HepG2 (cell line): ENCODE data around the gene CXXC5. TPM values are rescaled to one million over a fixed set of nuclear protein-coding genes. Genes with fewer than 3 reads are reported as not detected.

Source experiments
- BHLHE40 ChIP-seq: IDR thresholded peaks from 2 replicates; pipeline ENCODE4 v1.6.1; 2011; ENCODE audit warnings: low read length, improper control_type of control experiment
- CAMTA2 ChIP-seq: sonication (generic); formaldehyde crosslinking; IDR thresholded peaks from 2 replicates; pipeline ENCODE4 v1.4.0; 2020; ENCODE audit warnings: mild to moderate bottlenecking, missing genetic modification reagents, borderline replicate concordance
- ETV5 ChIP-seq: IDR thresholded peaks from 2 replicates; pipeline ENCODE4 v1.6.1; 2018; ENCODE audit warnings: missing biosample characterization, missing genetic modification reagents, inconsistent platforms, borderline replicate concordance
- HNRNPK ChIP-seq: fragments of 200-400 bp; formaldehyde crosslinking; IDR thresholded peaks from 2 replicates; pipeline ENCODE4 v1.6.1; 2018; ENCODE audit warnings: low read length, low read depth, moderate library complexity, mild to moderate bottlenecking; ENCODE audit not compliant: poor library complexity, severe bottlenecking
- MEIS1 ChIP-seq: sonication (generic); formaldehyde crosslinking; IDR thresholded peaks from 2 replicates; pipeline ENCODE4 v1.9.0; 2021; ENCODE audit warnings: mild to moderate bottlenecking, missing genetic modification reagents, moderate library complexity, borderline replicate concordance
- NCOA5 ChIP-seq: sonication (generic); formaldehyde crosslinking; IDR thresholded peaks from 2 replicates; pipeline ENCODE4 v1.4.0; 2020; ENCODE audit warnings: missing genetic modification reagents
- PHF20 ChIP-seq: sonication (generic); formaldehyde crosslinking; IDR thresholded peaks from 2 replicates; pipeline ENCODE4 v1.5.0; 2020; ENCODE audit warnings: mild to moderate bottlenecking, missing genetic modification reagents
- SIN3A ChIP-seq: IDR thresholded peaks from 2 replicates; pipeline ENCODE4 v1.6.1; 2011; ENCODE audit warnings: low read depth, mild to moderate bottlenecking, control low read depth, low read length, borderline replicate concordance
- SMC3 ChIP-seq: IDR thresholded peaks from 2 replicates; pipeline ENCODE4 v1.6.1; 2011; ENCODE audit warnings: low read length, improper control_type of control experiment
- TCF7 ChIP-seq: sonication (generic); IDR thresholded peaks from 2 replicates; pipeline ENCODE4 v1.6.1; 2016; ENCODE audit warnings: antibody characterized with exemption, low read depth
- THAP11 ChIP-seq: IDR thresholded peaks from 2 replicates; pipeline ENCODE4 v1.6.1; 2016; ENCODE audit warnings: missing biosample characterization, missing genetic modification reagents
- WIZ ChIP-seq: sonication (generic); formaldehyde crosslinking; IDR thresholded peaks from 2 replicates; pipeline ENCODE4 v1.5.1; 2020; ENCODE audit warnings: mild to moderate bottlenecking, missing genetic modification reagents
- ZFX ChIP-seq: sonication (generic); formaldehyde crosslinking; IDR thresholded peaks from 2 replicates; pipeline ENCODE4 v1.4.0; 2020; ENCODE audit warnings: mild to moderate bottlenecking, low read depth, missing genetic modification reagents, moderate library complexity
- ZNF263 ChIP-seq: sonication (generic); formaldehyde crosslinking; IDR thresholded peaks from 2 replicates; pipeline ENCODE4 v1.4.0; 2020; ENCODE audit warnings: missing genetic modification reagents
- ZNF570 ChIP-seq: sonication (generic); formaldehyde crosslinking; IDR thresholded peaks from 2 replicates; pipeline ENCODE4 v1.4.0; 2020; ENCODE audit warnings: mild to moderate bottlenecking, missing genetic modification reagents, borderline replicate concordance
- polyA plus RNA-seq, 8 experiments: library from polyadenylated mRNA; depleted of rRNA in 3 of 8; stranded (reverse) in 7 of 8; unstranded in 1 of 8; fragments of >200 nt; fragmentation: Illumina TruSeq in 4 of 8; extraction: Trizol in 4 of 8; gene quantifications; 2 replicates each; pipeline versions ENCODE4 v1.2.1 to v1.2.3, GENCODE V29; 2011 to 2016; ENCODE audit warnings: low read depth in 4 of 8, missing spikeins in 1 of 8, mixed read lengths in 1 of 8; ENCODE audit not compliant: insufficient read depth in 1 of 8
- total RNA-seq, 5 experiments: library from RNA; depleted of rRNA; stranded (reverse); fragments of >200 nt; fragmentation: Illumina TruSeq; extraction: Trizol; gene quantifications; 2 replicates each; pipeline ENCODE4 v1.2.3, GENCODE V29; 2016; ENCODE audit warnings: low read depth in 1 of 5
- TF ChIP-seq, protein P1 (sequence below): sonication (generic); formaldehyde crosslinking; IDR thresholded peaks from 2 replicates; pipeline ENCODE4 v1.5.1; 2020; ENCODE audit warnings: missing genetic modification reagents, mild to moderate bottlenecking, borderline replicate concordance
- TF ChIP-seq, protein P2 (sequence below): sonication (generic); formaldehyde crosslinking; IDR thresholded peaks from 2 replicates; pipeline ENCODE4 v1.4.0; 2020; ENCODE audit warnings: missing genetic modification reagents
- TF ChIP-seq, protein P3 (sequence below): sonication (generic); formaldehyde crosslinking; IDR thresholded peaks from 2 replicates; pipeline ENCODE4 v1.5.0; 2020; ENCODE audit warnings: mild to moderate bottlenecking, missing genetic modification reagents, borderline replicate concordance
- TF ChIP-seq, protein P4 (sequence below): sonication (generic); formaldehyde crosslinking; IDR thresholded peaks from 2 replicates; pipeline ENCODE4 v1.5.1; 2020; ENCODE audit warnings: missing genetic modification reagents, mild to moderate bottlenecking, borderline replicate concordance

Gene CXXC5
- total and polyA plus RNA-seq, 2 of the 13 experiments (the other 11 are each of a cell fraction or from before 2014, with no cell fraction given), result 32.3 to 33.0 TPM

DNA sequence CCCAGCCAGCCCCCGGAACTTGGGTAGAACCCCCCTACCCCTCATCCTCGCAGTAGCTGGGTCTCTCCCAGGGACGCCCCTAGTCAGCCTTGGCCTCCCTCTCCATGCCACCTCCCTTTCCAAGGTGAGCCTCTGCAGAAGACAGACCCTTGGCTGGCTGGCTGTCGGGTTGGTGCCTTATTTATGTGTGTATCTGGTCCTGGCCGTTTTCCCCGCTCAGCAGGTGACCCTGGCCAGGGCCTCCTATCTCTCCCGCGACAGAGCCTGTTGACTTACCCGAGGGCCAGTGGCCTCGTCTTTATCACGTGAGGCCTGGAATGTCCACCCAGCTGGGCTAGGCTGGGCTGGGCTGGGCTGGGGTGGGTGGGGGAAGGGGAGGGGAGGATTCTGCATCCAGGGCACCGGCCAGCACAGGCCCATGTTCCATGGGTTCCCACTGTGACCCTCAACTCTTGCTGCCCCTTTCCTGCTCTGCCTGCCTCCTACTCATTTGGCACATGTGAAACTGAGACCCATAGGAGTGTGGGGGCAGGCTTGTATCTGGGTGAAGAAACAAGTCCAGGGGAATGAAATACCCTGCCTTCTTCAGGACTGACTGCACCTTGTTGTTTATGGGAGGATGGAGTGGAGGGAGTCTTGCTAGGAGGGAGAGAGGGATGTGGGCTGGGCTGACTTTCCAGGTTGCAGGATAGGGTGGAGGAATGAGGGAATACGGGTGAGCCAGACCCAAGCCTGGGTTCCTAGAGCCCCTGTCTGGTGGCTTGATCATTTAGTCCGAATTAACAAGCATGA, 3.1 kb downstream of the CXXC5 start (continued):
- TF ChIP-seq SIN3A, result no peak
- peak; percentile 29; the same call in 1 of the 2 replicates for TF ChIP-seq THAP11
- TF ChIP-seq BHLHE40, result peak; percentile 97
- TF ChIP-seq MEIS1 (CRISPR knock-in tag), result no peak
- peak; percentile 27; the same call in 1 of the 2 replicates for TF ChIP-seq TCF7
- TF ChIP-seq PHF20, result no peak
- TF ChIP-seq, protein P1, sequence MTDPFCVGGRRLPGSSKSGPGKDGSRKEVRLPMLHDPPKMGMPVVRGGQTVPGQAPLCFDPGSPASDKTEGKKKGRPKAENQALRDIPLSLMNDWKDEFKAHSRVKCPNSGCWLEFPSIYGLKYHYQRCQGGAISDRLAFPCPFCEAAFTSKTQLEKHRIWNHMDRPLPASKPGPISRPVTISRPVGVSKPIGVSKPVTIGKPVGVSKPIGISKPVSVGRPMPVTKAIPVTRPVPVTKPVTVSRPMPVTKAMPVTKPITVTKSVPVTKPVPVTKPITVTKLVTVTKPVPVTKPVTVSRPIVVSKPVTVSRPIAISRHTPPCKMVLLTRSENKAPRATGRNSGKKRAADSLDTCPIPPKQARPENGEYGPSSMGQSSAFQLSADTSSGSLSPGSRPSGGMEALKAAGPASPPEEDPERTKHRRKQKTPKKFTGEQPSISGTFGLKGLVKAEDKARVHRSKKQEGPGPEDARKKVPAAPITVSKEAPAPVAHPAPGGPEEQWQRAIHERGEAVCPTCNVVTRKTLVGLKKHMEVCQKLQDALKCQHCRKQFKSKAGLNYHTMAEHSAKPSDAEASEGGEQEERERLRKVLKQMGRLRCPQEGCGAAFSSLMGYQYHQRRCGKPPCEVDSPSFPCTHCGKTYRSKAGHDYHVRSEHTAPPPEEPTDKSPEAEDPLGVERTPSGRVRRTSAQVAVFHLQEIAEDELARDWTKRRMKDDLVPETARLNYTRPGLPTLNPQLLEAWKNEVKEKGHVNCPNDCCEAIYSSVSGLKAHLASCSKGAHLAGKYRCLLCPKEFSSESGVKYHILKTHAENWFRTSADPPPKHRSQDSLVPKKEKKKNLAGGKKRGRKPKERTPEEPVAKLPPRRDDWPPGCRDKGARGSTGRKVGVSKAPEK (CRISPR knock-in tag), result no peak
- TF ChIP-seq ETV5 (CRISPR knock-in tag), result no peak
- TF ChIP-seq HNRNPK, result no peak
- TF ChIP-seq ZFX (CRISPR knock-in tag), result peak; percentile 73; the same call in 1 of the 2 replicates
- TF ChIP-seq ZNF263 (CRISPR knock-in tag), result no peak; the same call in 1 of the 2 replicates
- TF ChIP-seq CAMTA2 (CRISPR knock-in tag), result no peak
- TF ChIP-seq, protein P2, sequence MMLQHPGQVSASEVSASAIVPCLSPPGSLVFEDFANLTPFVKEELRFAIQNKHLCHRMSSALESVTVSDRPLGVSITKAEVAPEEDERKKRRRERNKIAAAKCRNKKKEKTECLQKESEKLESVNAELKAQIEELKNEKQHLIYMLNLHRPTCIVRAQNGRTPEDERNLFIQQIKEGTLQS, result no peak
- no peak for TF ChIP-seq NCOA5 (CRISPR knock-in tag)
- no peak for TF ChIP-seq SMC3
- no peak for TF ChIP-seq WIZ (CRISPR knock-in tag)
- TF ChIP-seq ZNF570 (CRISPR knock-in tag), result no peak
- TF ChIP-seq, protein P3, sequence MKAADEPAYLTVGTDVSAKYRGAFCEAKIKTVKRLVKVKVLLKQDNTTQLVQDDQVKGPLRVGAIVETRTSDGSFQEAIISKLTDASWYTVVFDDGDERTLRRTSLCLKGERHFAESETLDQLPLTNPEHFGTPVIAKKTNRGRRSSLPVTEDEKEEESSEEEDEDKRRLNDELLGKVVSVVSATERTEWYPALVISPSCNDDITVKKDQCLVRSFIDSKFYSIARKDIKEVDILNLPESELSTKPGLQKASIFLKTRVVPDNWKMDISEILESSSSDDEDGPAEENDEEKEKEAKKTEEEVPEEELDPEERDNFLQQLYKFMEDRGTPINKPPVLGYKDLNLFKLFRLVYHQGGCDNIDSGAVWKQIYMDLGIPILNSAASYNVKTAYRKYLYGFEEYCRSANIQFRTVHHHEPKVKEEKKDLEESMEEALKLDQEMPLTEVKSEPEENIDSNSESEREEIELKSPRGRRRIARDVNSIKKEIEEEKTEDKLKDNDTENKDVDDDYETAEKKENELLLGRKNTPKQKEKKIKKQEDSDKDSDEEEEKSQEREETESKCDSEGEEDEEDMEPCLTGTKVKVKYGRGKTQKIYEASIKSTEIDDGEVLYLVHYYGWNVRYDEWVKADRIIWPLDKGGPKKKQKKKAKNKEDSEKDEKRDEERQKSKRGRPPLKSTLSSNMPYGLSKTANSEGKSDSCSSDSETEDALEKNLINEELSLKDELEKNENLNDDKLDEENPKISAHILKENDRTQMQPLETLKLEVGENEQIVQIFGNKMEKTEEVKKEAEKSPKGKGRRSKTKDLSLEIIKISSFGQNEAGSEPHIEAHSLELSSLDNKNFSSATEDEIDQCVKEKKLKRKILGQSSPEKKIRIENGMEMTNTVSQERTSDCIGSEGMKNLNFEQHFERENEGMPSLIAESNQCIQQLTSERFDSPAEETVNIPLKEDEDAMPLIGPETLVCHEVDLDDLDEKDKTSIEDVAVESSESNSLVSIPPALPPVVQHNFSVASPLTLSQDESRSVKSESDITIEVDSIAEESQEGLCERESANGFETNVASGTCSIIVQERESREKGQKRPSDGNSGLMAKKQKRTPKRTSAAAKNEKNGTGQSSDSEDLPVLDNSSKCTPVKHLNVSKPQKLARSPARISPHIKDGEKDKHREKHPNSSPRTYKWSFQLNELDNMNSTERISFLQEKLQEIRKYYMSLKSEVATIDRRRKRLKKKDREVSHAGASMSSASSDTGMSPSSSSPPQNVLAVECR, result no peak
- TF ChIP-seq, protein P4, sequence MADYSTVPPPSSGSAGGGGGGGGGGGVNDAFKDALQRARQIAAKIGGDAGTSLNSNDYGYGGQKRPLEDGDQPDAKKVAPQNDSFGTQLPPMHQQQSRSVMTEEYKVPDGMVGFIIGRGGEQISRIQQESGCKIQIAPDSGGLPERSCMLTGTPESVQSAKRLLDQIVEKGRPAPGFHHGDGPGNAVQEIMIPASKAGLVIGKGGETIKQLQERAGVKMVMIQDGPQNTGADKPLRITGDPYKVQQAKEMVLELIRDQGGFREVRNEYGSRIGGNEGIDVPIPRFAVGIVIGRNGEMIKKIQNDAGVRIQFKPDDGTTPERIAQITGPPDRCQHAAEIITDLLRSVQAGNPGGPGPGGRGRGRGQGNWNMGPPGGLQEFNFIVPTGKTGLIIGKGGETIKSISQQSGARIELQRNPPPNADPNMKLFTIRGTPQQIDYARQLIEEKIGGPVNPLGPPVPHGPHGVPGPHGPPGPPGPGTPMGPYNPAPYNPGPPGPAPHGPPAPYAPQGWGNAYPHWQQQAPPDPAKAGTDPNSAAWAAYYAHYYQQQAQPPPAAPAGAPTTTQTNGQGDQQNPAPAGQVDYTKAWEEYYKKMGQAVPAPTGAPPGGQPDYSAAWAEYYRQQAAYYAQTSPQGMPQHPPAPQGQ (CRISPR knock-in tag), result no peak
